SK-N-SH treated with all-trans-retinoic acid at 6 μM for 48 hours (cell line): ENCODE results near the gene SMARCA2.

Source experiments
- CREB5 ChIP-seq: fragments of 250-450 bp; sonication (Bioruptor Pico); IDR thresholded peaks from 2 replicates; pipeline ENCODE4 v1.5.1; 2020; ENCODE audit warnings: low read depth, mild to moderate bottlenecking, moderate library complexity
- CSDC2 ChIP-seq: fragments of 250-450 bp; sonication (Bioruptor Pico); IDR thresholded peaks from 2 replicates; pipeline ENCODE4 v1.5.0; 2020; ENCODE audit warnings: mild to moderate bottlenecking, moderate library complexity
- GLIS3 ChIP-seq: fragments of 250-450 bp; sonication (Bioruptor Pico); IDR thresholded peaks from 2 replicates; pipeline ENCODE4 v1.5.0; 2020; ENCODE audit warnings: mild to moderate bottlenecking, moderate library complexity
- OSR1 ChIP-seq: fragments of 250-450 bp; sonication (Bioruptor Pico); IDR thresholded peaks from 2 replicates; pipeline ENCODE4 v1.8.0; 2022; ENCODE audit warnings: moderate library complexity, mild to moderate bottlenecking, inconsistent platforms
- TCF4 ChIP-seq: fragments of 250-450 bp; sonication (Bioruptor Pico); IDR thresholded peaks from 2 replicates; pipeline ENCODE4 v1.8.0; 2021; ENCODE audit warnings: mild to moderate bottlenecking, moderate library complexity, borderline replicate concordance
- ZNF70 ChIP-seq: fragments of 450-650 bp; formaldehyde crosslinking; IDR thresholded peaks from 2 replicates; pipeline ENCODE4 v1.5.0; 2020; ENCODE audit warnings: mild to moderate bottlenecking, moderate library complexity

DNA sequence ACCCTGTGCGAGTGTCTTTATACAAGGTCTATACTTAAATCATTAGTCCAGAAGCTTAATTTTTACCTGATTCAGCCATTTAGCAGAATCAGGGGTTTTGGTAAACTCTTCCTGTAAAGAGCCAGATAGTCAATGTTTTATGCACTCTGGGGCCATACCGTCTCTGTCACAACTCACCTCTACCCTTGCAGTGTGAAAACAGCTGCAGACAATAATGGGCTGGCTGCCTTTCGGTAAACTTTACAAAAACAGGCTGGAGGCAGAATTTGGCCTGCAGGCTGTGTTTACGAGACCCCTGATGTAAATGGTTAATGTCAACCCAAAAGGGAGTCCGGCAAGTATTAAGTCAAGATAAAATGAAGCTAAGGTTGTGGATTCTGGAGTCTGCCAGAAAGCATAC is 32.8 kb downstream of the SMARCA2 start:
- TF ChIP-seq CREB5 (no peak), CSDC2 (CRISPR knock-in tag) (no peak), TCF4 (CRISPR knock-in tag) (no peak), ZNF70 (no peak), OSR1 (CRISPR knock-in tag) (no peak), GLIS3 (no peak)
